GM12891 (cell line): ENCODE measurements around the gene GMDS.

Source experiments
- POLR2A ChIP-seq: IDR thresholded peaks from 2 replicates; pipeline ENCODE4 v1.6.1; 2011; ENCODE audit warnings: low read depth, low read length, control low read depth
- POLR2AphosphoS5 ChIP-seq: IDR thresholded peaks from 2 replicates; pipeline ENCODE4 v1.6.1; 2011; ENCODE audit warnings: low read depth, low read length, control low read depth
- TAF1 ChIP-seq: IDR thresholded peaks from 2 replicates; pipeline ENCODE4 v1.6.1; 2011; ENCODE audit warnings: low read depth, low read length, control low read depth

- TF ChIP-seq POLR2A (no peak), POLR2AphosphoS5 (no peak), TAF1 (no peak)
These were observed 602.3 kb downstream of the GMDS start for GRCh38 chr6:1643111-1643510.
